C4-2B (cell line): Measurements from ENCODE around the gene SMTNL2.
A peak's percentile ranks its signal among the peaks of the same experiment; 100 is the strongest.

Source experiments
- CTCF ChIP-seq: fragments of 450-650 bp; conservative IDR thresholded peaks from 2 replicates; pipeline ENCODE4 v1.5.1; 2017; ENCODE audit warnings: mild to moderate bottlenecking
- ZFX ChIP-seq: fragments of 450-650 bp; IDR thresholded peaks from 2 replicates; pipeline ENCODE4 v1.6.1; 2017

DNA sequence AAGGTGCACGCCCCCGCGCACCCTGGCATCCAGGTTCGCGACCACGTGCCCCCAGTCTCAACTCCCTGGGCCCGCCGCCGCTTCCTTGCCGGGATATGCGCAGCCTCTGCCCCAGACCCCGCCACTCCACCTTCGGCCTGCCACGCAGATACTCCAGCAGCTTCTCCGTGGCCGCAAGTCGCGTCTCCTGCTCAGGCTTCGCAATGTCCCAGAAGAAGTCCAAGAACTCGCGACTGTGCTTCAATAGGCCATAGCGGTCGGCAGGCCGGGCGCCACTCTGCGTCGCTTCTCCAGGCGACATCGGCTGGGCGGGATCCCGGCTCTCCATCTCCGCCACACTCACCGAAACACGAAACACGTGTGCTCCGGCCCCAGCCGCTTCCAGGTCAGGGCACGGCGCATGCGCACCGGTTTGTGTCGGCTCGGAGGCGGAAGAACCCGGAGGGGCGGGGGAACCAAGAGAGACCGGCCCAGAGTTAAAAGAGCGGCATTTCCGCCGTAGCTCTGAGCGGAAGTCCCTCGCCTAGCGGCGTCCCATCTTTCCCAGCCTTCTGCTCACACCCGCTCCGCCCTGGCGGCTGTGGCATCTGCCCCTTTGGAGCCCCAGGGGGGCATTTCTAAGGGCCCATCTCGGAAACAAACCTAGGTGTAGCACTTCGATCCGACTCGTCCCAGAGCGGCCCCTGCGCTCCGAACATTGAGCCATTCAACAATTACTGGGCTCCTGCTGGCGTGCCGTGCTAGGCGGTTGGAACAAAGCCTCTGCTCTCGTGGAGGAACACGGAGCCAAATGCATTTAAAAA, 29.1 kb upstream of the SMTNL2 start, which contains the start of gene MYBBP1A:
- TF ChIP-seq CTCF (no peak; the same call in 1 of the 2 replicates), ZFX (peak; percentile 44; the same call in 1 of the 2 replicates)
